Measurements from ENCODE around the gene ACTRT2.

Gene ACTRT2

DNA sequence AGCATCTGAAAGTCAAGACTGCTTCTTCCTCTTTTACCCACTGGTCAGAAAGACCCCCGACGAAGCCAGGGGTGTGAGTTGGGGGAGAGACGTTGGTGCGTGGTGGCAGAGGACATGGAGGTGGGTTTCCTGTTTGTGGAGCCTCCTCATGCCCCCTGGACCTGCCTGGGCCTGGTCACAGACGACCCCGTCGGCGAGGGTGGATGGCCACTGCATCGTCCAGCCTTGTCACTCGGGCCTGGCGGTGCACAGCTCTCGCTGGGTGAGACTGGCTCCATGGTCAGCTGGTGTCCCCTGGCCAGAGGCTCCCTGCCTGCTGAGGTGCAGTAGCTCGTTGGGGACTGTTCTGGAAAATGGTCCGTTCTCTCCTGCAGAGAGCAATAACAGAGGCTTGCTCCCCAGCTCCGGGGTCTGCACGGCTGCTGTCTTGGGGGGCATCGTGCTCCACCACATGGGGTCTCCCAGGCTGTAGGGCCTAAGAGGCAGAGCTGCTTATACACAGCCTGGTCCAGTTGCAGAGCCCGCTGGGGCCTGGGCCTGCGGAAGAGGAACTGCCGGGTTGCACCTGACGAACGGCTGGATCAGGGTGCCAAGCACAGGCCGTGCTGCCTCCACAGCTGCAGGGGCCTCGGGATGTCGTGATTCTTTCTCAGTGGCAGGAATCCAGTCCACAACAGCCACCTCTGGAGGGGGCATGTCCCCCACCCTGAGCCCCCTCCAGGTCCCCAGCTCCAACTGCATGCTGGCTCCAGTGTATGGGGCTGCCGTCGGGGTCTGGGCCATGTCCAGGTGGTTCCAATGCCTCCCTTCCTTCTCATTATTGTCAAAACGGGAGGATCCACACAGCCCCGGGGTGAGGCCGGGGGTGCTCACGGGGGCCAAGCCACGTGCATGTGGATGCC lies 18.0 kb upstream of the ACTRT2 start:
- Histone ChIP-seq H3K27me3 (ENCODE audit: control insufficient read depth in 2 of 2, insufficient read depth in 2 of 2, low read length in 2 of 2) (no peaks in the 10 kb centered on the region), H3K4me3 (ENCODE audit: low read length in 2 of 2) (no peak overlapping the region), H3K4me1 (ENCODE audit: control insufficient read depth in 2 of 2, insufficient read depth in 2 of 2, low read length in 2 of 2) (no peaks in the 10 kb centered on the region), H3K9ac (ENCODE audit: low read depth in 1 of 2, low read length in 2 of 2) (no peak overlapping the region), H3K27ac (ENCODE audit: low read depth in 2 of 2, low read length in 2 of 2) (no peak overlapping the region), H3K9me3 (ENCODE audit: control insufficient read depth in 2 of 2, low read length in 2 of 2) (peaks cover 0 to under 1% of the 10 kb centered on the region in 2 donors), H3K36me3 (ENCODE audit: control insufficient read depth in 2 of 2, insufficient read depth in 2 of 2, low read length in 2 of 2) (no peaks in the 10 kb centered on the region)

DNA sequence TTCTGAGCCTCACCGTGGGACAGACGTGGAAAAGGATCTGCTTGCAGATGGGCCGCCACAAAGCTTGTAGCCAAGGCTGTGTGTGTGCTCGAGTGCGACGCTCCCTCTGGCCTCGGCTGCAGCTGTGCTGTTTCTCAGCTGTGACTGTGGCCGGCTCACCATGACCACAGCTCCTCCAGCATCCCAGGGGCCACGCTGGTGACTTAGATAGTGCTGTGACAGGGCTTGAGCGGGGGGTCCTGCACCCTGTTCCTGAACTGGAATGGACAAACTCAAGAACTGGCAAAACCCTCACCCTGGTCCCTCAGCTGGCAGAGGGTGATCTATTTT lies 17.4 kb upstream of the ACTRT2 start:
- Histone ChIP-seq H3K27me3 (ENCODE audit: control insufficient read depth in 2 of 2, insufficient read depth in 2 of 2, low read length in 2 of 2) (no peaks in the 10 kb centered on the region), H3K9ac (ENCODE audit: low read depth in 1 of 2, low read length in 2 of 2) (no peak overlapping the region), H3K9me3 (ENCODE audit: control insufficient read depth in 2 of 2, low read length in 2 of 2) (peaks cover 0 to 4% of the 10 kb centered on the region in 2 donors), H3K27ac (ENCODE audit: low read depth in 2 of 2, low read length in 2 of 2) (no peak overlapping the region), H3K4me3 (ENCODE audit: low read length in 2 of 2) (no peak overlapping the region), H3K36me3 (ENCODE audit: control insufficient read depth in 2 of 2, insufficient read depth in 2 of 2, low read length in 2 of 2) (no peaks in the 10 kb centered on the region), H3K4me1 (ENCODE audit: control insufficient read depth in 2 of 2, insufficient read depth in 2 of 2, low read length in 2 of 2) (no peaks in the 10 kb centered on the region)

DNA sequence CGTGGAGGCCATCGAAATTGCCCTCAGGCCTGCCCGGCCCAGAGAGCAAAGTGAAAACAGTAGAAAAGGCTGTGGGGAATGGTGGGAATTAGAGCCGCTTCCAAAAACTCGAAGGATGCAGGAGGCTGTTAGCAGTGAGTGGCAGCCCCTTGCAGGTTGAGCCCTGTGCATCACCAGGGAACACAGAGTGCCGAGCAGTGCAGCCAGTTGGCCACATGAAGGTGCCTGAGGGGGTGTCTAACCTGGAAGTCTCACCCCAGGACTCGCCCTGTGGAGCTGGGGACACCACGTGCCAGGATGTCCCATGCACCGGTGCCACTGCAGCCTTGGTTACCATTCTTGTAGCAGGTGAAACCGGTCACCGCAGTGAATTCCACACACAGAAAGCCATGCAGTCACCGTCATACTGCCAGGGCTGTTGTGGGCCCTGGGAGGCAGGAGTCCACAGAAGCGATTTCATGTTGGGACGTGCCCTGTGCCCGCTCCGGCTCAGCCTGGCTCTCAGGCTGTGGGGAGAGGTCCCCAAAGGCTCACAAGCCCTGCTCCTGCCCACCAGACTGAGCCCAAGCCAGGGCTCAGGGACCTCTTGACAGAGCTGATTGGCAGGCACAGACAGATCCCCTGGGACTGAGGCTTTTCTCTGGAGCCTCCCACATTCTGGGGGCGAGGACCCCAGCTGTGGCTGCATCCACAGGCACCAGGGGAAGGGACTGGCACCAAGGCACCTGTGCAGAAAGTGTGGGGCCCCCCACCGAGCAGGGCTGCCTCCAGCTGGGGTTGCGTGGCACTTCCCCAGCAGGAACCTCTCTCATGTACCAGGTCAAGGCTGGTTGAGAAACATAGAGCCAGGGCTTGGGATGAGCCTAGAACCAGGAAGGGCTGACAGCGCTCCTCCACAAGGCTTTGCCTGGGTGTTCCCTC lies 16.7 kb upstream of the ACTRT2 start:
- Histone ChIP-seq H3K4me1 (ENCODE audit: control insufficient read depth in 2 of 2, insufficient read depth in 2 of 2, low read length in 2 of 2) (no peaks in the 10 kb centered on the region), H3K9ac (ENCODE audit: low read depth in 1 of 2, low read length in 2 of 2) (no peak overlapping the region), H3K27ac (ENCODE audit: low read depth in 2 of 2, low read length in 2 of 2) (no peak overlapping the region), H3K4me3 (ENCODE audit: low read length in 2 of 2) (no peak overlapping the region), H3K27me3 (ENCODE audit: control insufficient read depth in 2 of 2, insufficient read depth in 2 of 2, low read length in 2 of 2) (no peaks in the 10 kb centered on the region), H3K36me3 (ENCODE audit: control insufficient read depth in 2 of 2, insufficient read depth in 2 of 2, low read length in 2 of 2) (no peaks in the 10 kb centered on the region), H3K9me3 (ENCODE audit: control insufficient read depth in 2 of 2, low read length in 2 of 2) (peaks cover 0 to 4% of the 10 kb centered on the region in 2 donors)

DNA sequence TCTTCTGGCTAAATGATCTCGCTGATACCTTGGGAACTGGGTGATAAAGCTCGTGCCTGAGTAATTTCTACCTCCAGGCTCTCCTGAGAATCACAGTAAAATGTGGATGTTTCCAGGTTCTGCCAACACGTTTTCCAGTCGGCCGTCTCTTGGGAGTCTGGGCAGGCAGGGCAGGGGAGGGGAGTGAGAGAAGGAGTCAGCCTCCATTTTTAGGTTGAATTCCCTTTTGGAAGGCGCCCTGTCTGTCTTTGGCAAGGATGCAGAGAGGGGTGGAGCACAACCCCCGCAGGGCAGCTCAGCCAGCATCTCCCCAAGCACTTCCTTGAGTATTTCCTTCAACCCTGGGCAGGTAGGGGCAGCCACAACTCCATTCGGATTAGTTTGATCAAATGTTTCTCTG lies 15.5 kb upstream of the ACTRT2 start:
- Histone ChIP-seq H3K9me3 (ENCODE audit: control insufficient read depth in 2 of 2, low read length in 2 of 2) (peaks cover 0 to 4% of the 10 kb centered on the region in 2 donors), H3K4me1 (ENCODE audit: control insufficient read depth in 2 of 2, insufficient read depth in 2 of 2, low read length in 2 of 2) (no peaks in the 10 kb centered on the region), H3K4me3 (ENCODE audit: low read length in 2 of 2) (no peak overlapping the region), H3K27ac (ENCODE audit: low read depth in 2 of 2, low read length in 2 of 2) (no peak overlapping the region), H3K9ac (ENCODE audit: low read depth in 1 of 2, low read length in 2 of 2) (no peak overlapping the region), H3K36me3 (ENCODE audit: control insufficient read depth in 2 of 2, insufficient read depth in 2 of 2, low read length in 2 of 2) (no peaks in the 10 kb centered on the region), H3K27me3 (ENCODE audit: control insufficient read depth in 2 of 2, insufficient read depth in 2 of 2, low read length in 2 of 2) (no peaks in the 10 kb centered on the region)

DNA sequence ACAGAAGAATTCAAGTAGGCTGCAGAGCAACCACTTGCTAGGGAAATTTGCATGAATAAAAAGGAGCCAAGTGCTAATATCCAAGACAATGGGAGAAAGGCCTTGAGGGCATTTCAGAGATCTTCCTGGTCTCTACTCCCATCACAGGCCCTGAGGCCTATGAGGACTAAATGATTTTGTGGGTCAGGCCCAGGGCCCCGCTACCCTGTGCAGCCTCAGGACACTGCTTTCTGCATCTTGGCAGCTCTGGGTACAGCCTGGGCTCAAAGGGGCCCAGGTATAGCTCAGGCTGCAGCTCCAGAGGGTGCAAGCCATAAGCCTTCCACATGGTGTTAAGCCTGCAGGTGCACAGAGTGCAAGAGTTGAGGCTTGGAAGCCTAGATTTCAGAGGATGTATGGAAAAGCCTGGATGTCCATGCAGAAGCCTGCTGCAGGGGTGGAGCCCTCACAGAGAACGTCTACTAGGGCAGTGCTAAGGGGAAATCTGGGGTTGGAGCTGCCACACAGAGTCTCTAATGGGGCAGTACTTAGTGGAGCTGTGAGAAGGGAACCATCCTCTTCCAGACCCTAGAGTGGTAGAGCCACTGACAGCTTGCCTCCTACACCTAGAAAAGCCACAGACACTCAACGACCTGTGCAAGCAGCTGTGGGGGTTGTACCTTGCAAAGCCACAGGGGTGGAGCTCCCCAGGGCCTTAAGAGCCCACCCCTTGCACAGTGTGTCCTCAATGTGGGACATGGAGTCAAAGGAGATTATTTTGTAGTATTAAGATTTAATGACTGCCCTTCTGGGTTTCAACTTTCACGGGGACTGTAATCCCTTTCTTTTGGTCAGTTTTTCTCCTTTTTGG lies 13.7 kb upstream of the ACTRT2 start:
- no peaks in the 10 kb centered on the region for H3K4me1 ChIP-seq (ENCODE audit: control insufficient read depth in 2 of 2, insufficient read depth in 2 of 2, low read length in 2 of 2)
- no peak overlapping the region for H3K4me3 ChIP-seq (ENCODE audit: low read length in 2 of 2)
- no peaks in the 10 kb centered on the region for H3K27me3 ChIP-seq (ENCODE audit: control insufficient read depth in 2 of 2, insufficient read depth in 2 of 2, low read length in 2 of 2)
- H3K27ac ChIP-seq (ENCODE audit: low read depth in 2 of 2, low read length in 2 of 2), result no peak overlapping the region
- H3K9me3 ChIP-seq (ENCODE audit: control insufficient read depth in 2 of 2, low read length in 2 of 2), result peaks cover 0 to 4% of the 10 kb centered on the region in 2 donors
- no peak overlapping the region for H3K9ac ChIP-seq (ENCODE audit: low read depth in 1 of 2, low read length in 2 of 2)
- H3K36me3 ChIP-seq (ENCODE audit: control insufficient read depth in 2 of 2, insufficient read depth in 2 of 2, low read length in 2 of 2), result no peaks in the 10 kb centered on the region

DNA sequence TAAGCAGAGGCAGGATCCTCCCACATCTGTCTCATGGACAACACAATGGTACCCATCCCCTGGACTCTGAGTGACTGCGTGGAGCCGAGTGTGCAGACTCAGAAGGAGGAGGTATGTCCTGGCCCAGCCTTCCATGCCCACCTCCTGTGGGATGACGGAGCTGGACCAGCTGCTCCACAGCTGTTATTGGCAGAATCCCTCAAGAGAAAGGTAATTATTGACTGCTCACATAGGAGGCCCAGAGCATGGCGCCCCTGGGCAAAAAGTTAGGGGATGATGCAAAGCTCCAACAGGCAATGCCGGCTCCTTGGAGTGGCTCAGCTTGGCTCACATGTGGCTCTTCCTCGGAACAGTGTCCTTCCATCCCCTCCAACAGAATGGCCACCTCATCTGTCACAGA lies 12.2 kb upstream of the ACTRT2 start:
- H3K4me1 ChIP-seq (ENCODE audit: control insufficient read depth in 2 of 2, insufficient read depth in 2 of 2, low read length in 2 of 2), result no peaks in the 10 kb centered on the region
- no peak overlapping the region for H3K4me3 ChIP-seq (ENCODE audit: low read length in 2 of 2)
- no peak overlapping the region for H3K9ac ChIP-seq (ENCODE audit: low read depth in 1 of 2, low read length in 2 of 2)
- no peak overlapping the region for H3K27ac ChIP-seq (ENCODE audit: low read depth in 2 of 2, low read length in 2 of 2)
- H3K36me3 ChIP-seq (ENCODE audit: control insufficient read depth in 2 of 2, insufficient read depth in 2 of 2, low read length in 2 of 2), result no peaks in the 10 kb centered on the region
- peaks cover 0 to 4% of the 10 kb centered on the region in 2 donors for H3K9me3 ChIP-seq (ENCODE audit: control insufficient read depth in 2 of 2, low read length in 2 of 2)
- H3K27me3 ChIP-seq (ENCODE audit: control insufficient read depth in 2 of 2, insufficient read depth in 2 of 2, low read length in 2 of 2), result peaks cover 0 to 4% of the 10 kb centered on the region in 2 donors

DNA sequence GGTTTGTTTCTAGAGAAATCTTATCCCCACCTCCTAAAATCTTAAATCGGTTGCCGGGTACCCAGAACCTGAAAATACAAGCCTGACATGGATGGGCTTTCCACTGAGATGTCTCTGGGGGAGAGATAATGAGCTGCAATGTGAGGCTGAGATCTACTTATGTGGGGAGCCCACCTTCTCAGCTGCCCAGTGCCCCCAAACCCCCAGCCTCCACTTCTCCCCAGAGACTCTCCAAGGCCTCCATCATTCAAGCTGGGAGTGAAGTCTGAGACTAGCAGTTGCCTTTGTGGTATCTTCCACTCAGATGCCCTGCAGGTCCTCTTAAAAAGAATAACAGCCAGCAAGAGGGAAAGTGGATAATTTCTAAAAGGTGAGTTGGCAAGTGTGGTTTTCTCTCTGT lies 11.7 kb upstream of the ACTRT2 start:
- no peak overlapping the region for H3K27ac ChIP-seq (ENCODE audit: low read depth in 2 of 2, low read length in 2 of 2)
- no peak overlapping the region for H3K4me3 ChIP-seq (ENCODE audit: low read length in 2 of 2)
- no peaks in the 10 kb centered on the region for H3K36me3 ChIP-seq (ENCODE audit: control insufficient read depth in 2 of 2, insufficient read depth in 2 of 2, low read length in 2 of 2)
- H3K4me1 ChIP-seq (ENCODE audit: control insufficient read depth in 2 of 2, insufficient read depth in 2 of 2, low read length in 2 of 2), result no peaks in the 10 kb centered on the region
- peaks cover 0 to 4% of the 10 kb centered on the region in 2 donors for H3K27me3 ChIP-seq (ENCODE audit: control insufficient read depth in 2 of 2, insufficient read depth in 2 of 2, low read length in 2 of 2)
- H3K9me3 ChIP-seq (ENCODE audit: control insufficient read depth in 2 of 2, low read length in 2 of 2), result peaks cover 0 to 4% of the 10 kb centered on the region in 2 donors
- H3K9ac ChIP-seq (ENCODE audit: low read depth in 1 of 2, low read length in 2 of 2), result no peak overlapping the region

DNA sequence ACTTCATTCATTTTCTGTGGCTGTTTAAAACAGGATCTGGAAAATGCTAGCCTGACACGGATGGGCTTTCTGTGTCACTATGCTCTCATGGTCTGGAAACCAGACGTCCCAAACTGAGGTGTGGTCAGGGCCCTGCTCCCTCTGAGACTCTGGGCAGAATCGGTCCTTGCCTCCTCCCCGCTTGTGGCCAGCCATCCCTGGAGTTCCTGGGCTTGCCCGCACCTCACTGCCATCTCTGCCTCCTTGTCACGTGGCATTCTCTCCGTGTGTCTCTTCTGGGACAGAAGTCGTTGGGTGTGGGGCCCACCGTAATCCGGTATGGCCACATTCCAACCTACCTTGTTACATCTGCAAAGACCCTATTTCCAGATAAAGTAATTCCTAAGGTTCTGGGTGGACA lies 10.1 kb upstream of the ACTRT2 start:
- peaks cover 3 to 8% of the 10 kb centered on the region in 2 donors for H3K27me3 ChIP-seq (ENCODE audit: control insufficient read depth in 2 of 2, insufficient read depth in 2 of 2, low read length in 2 of 2)
- no peaks in the 10 kb centered on the region for H3K36me3 ChIP-seq (ENCODE audit: control insufficient read depth in 2 of 2, insufficient read depth in 2 of 2, low read length in 2 of 2)
- H3K9me3 ChIP-seq (ENCODE audit: control insufficient read depth in 2 of 2, low read length in 2 of 2), result peaks cover 0 to 4% of the 10 kb centered on the region in 2 donors
- H3K9ac ChIP-seq (ENCODE audit: low read depth in 1 of 2, low read length in 2 of 2), result no peak overlapping the region
- no peak overlapping the region for H3K4me3 ChIP-seq (ENCODE audit: low read length in 2 of 2)
- no peaks in the 10 kb centered on the region for H3K4me1 ChIP-seq (ENCODE audit: control insufficient read depth in 2 of 2, insufficient read depth in 2 of 2, low read length in 2 of 2)
- no peak overlapping the region for H3K27ac ChIP-seq (ENCODE audit: low read depth in 2 of 2, low read length in 2 of 2)

DNA sequence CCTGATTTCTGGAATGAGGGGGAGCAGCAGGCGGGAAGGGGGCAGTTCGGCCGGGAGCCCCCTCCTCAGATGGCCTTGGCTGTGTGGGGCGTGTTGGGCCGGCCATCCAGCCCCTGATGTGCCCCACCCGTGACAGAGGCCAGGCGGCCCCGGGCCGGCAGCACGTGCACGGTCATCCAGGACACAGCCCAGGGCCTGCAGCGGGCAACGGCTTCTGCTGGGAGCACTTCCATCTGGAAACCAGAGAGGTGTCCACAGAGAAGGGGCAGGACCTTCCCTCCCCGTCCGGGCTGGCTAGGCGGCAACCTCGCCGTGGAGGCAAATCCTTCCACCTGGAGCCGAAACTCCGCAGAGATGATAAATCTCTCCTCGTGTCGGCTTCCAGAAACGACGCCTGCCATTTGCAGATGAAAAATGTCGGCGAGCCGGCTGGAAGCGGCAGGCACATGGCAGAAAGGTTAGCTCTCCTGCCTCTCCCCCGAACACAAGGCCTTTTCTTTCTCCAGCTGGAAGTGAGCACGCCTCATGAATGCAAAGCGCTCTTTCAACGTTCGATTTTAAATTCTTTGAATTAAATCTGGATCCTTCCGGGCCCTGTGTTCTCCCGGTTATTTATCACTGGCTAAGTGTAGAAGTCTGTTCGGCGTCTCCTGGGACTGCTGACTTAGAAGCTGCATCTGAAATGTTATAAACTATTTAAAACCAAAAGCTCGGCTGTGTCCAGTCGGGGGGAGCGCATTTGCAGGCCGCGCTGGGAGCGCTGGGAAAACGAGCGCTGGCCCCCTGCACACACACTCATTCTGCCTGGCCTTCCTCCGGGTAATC lies 9.4 kb upstream of the ACTRT2 start:
- no peak overlapping the region for H3K4me3 ChIP-seq (ENCODE audit: low read length in 2 of 2)

More for the DNA sequence above, 9.4 kb upstream of the ACTRT2 start:
- Histone ChIP-seq H3K4me1 (ENCODE audit: control insufficient read depth in 2 of 2, insufficient read depth in 2 of 2, low read length in 2 of 2) (no peaks in the 10 kb centered on the region), H3K27ac (ENCODE audit: low read depth in 2 of 2, low read length in 2 of 2) (no peak overlapping the region), H3K9ac (ENCODE audit: low read depth in 1 of 2, low read length in 2 of 2) (no peak overlapping the region), H3K36me3 (ENCODE audit: control insufficient read depth in 2 of 2, insufficient read depth in 2 of 2, low read length in 2 of 2) (no peaks in the 10 kb centered on the region), H3K9me3 (ENCODE audit: control insufficient read depth in 2 of 2, low read length in 2 of 2) (peaks cover 0 to 4% of the 10 kb centered on the region in 2 donors), H3K27me3 (ENCODE audit: control insufficient read depth in 2 of 2, insufficient read depth in 2 of 2, low read length in 2 of 2) (peaks cover 3 to 8% of the 10 kb centered on the region in 2 donors)

Measured in mucosa of rectum (tissue), 2 donors.